ENCODE data around the gene SCAF4. TPM values are rescaled to one million over a fixed set of nuclear protein-coding genes. Genes with fewer than 3 reads are reported as not detected.

Gene SCAF4
- total RNA-seq, 1 donor from 2014 or later, result 32.7 TPM

DNA sequence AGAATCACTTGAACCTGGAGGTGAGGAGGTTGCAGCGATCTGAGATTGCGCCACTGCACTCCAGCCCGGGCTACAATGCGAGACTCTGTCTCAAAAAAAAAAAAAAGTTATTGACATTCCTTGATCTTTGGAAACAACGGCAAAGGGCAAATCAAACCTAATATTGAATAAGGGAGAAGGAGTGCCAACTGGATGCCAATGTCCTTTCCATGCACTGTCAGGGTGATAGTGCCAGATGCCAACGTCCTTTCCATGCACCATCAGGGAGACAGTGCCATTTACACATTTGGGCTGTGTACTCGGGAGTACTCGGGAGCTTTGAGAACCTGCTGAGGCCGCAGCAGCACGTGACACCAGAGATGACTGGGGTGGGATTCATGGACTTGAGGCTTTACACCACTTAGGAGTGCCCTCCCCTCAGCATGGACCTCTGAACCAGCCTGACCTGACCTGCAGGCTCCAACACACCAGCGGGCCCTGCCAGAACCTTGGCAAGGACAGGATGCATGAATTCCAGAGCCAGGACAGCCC, 106.9 kb downstream of the SCAF4 start:
- ATAC-seq (no peak), DNase-seq (no peak)
- Histone ChIP-seq H3K27ac (no peak overlapping the region), H3K9me3 (no peaks in the 10 kb centered on the region), H3K27me3 (no peaks in the 10 kb centered on the region), H3K4me3 (no peak overlapping the region), H3K4me1 (no peaks in the 10 kb centered on the region), H3K36me3 (no peaks in the 10 kb centered on the region)
- intact Hi-C loops (cut with DNase I), result no loop called here
- TF ChIP-seq, protein P1, sequence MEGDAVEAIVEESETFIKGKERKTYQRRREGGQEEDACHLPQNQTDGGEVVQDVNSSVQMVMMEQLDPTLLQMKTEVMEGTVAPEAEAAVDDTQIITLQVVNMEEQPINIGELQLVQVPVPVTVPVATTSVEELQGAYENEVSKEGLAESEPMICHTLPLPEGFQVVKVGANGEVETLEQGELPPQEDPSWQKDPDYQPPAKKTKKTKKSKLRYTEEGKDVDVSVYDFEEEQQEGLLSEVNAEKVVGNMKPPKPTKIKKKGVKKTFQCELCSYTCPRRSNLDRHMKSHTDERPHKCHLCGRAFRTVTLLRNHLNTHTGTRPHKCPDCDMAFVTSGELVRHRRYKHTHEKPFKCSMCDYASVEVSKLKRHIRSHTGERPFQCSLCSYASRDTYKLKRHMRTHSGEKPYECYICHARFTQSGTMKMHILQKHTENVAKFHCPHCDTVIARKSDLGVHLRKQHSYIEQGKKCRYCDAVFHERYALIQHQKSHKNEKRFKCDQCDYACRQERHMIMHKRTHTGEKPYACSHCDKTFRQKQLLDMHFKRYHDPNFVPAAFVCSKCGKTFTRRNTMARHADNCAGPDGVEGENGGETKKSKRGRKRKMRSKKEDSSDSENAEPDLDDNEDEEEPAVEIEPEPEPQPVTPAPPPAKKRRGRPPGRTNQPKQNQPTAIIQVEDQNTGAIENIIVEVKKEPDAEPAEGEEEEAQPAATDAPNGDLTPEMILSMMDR (IDR thresholded peaks at IDR 0.05), result no peak

DNA sequence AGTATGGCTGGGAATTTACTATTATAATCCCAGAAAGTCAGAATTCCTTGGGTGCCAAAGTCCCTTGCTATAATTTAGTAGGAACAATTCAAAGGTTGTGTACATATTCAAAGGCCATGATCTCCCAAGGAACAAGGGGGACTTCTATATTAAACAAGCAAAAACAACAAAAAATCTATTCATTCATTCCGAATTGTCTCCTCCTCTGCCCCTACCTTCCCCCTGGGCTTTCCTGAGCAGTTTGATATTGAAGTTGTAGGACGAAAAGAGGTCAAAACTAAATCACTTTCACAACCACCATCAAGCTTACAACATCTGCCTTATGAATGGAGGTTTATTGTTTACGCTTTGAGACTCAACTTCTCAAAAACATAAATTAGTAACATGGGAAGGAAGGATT, 107.7 kb downstream of the SCAF4 start:
- Histone ChIP-seq H3K4me1 (no peaks in the 10 kb centered on the region), H3K27ac (no peak overlapping the region), H3K27me3 (no peaks in the 10 kb centered on the region), H3K4me3 (no peak overlapping the region), H3K36me3 (no peaks in the 10 kb centered on the region), H3K9me3 (no peaks in the 10 kb centered on the region)
- intact Hi-C loops (cut with DNase I), result no loop called here
- DNase-seq (no peak), ATAC-seq (no peak)
- TF ChIP-seq, protein P1 (IDR thresholded peaks at IDR 0.05), result no peak

- no peak overlapping the region for H3K4me3 ChIP-seq
- DNase-seq (no peak), ATAC-seq (no peak)
- no peaks in the 10 kb centered on the region for H3K27me3 ChIP-seq
- H3K9me3 ChIP-seq, result no peaks in the 10 kb centered on the region
- H3K36me3 ChIP-seq, result no peaks in the 10 kb centered on the region
- intact Hi-C loops (cut with DNase I), result no loop called here
- H3K27ac ChIP-seq, result no peak overlapping the region
- TF ChIP-seq, protein P1 (IDR thresholded peaks at IDR 0.05), result no peak
- H3K4me1 ChIP-seq, result no peaks in the 10 kb centered on the region
Measured at GRCh38 chr21:31623664-31624063, 108.3 kb downstream of the SCAF4 start.

DNA sequence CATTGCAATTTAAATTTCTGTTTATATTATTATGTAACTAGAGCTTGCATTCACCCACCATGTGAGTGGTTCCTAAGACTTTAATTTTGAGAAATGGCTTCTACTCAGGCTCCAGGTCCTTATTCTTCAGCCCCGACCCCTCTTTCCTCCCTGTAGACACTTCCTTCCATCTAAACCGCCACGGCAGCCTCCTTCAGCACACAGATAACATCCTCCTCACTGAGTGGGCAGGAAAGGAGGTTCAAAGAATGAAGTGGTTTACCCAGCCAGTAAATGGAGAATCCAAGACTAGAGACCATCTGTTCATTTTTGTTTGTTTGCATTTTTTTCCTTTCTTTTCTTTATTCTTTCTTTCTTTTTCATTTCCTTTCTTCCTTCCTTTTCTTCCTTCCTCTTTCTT, 109.5 kb downstream of the SCAF4 start:
- Histone ChIP-seq H3K36me3 (no peaks in the 10 kb centered on the region), H3K4me1 (no peaks in the 10 kb centered on the region), H3K4me3 (no peak overlapping the region), H3K27ac (no peak overlapping the region), H3K9me3 (no peaks in the 10 kb centered on the region), H3K27me3 (no peaks in the 10 kb centered on the region)
- ATAC-seq (no peak), DNase-seq (no peak)
- TF ChIP-seq, protein P1 (IDR thresholded peaks at IDR 0.05), result no peak
- intact Hi-C loops (cut with DNase I), result no loop called here

Other genes starting within 250 kb of the SCAF4 start
- gene SOD1, start 72.4 kb downstream of the SCAF4 start, total RNA-seq, result 154 TPM
- gene HUNK, start 140.9 kb upstream of the SCAF4 start, total RNA-seq, result 2.0 TPM

All from upper lobe of right lung (tissue), 1 donor.